ENCODE data around the gene DGKD.

- TF ChIP-seq, protein P1, sequence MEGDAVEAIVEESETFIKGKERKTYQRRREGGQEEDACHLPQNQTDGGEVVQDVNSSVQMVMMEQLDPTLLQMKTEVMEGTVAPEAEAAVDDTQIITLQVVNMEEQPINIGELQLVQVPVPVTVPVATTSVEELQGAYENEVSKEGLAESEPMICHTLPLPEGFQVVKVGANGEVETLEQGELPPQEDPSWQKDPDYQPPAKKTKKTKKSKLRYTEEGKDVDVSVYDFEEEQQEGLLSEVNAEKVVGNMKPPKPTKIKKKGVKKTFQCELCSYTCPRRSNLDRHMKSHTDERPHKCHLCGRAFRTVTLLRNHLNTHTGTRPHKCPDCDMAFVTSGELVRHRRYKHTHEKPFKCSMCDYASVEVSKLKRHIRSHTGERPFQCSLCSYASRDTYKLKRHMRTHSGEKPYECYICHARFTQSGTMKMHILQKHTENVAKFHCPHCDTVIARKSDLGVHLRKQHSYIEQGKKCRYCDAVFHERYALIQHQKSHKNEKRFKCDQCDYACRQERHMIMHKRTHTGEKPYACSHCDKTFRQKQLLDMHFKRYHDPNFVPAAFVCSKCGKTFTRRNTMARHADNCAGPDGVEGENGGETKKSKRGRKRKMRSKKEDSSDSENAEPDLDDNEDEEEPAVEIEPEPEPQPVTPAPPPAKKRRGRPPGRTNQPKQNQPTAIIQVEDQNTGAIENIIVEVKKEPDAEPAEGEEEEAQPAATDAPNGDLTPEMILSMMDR (conservative IDR thresholded peaks at IDR 0.05; ENCODE audit: low read length) = no peak
- TF ChIP-seq EZH2phosphoT487 (IDR thresholded peaks at IDR 0.05; ENCODE audit: borderline replicate concordance) = no peak
These were observed 117.2 kb downstream of the DGKD start for GRCh38 chr2:233471291-233472035.

Data from Loucy (cell line).